IMR-90 (cell line): ENCODE measurements around the gene COLEC12. TPM values are rescaled to one million over a fixed set of nuclear protein-coding genes. Genes with fewer than 3 reads are reported as not detected.

Experiments used
- ATAC-seq: fragments of 200-7000 bp; cut with Tn5 transposase; 2 replicates; pipeline ENCODE4 v1.9.1; 2020; ENCODE audit warnings: low read depth, mild to moderate bottlenecking, moderate library complexity
- BruUV-seq: library from RNA; stranded (reverse); fragments of 400-500 nt; replicated peaks from 2 replicates; lab custom pipeline; 2021; lab: Mats Ljungman, UMichigan
- CTCF ChIA-PET: fragments of 300-600 bp; formaldehyde crosslinking; extraction: SDS; loops from one replicate; lab custom pipeline; 2021; ENCODE audit warnings: antibody characterized with exemption; lab: Yijun Ruan, JAX
- POLR2A ChIA-PET: fragments of 300-600 bp; sonication (Branson Sonifier 250); formaldehyde crosslinking; loops from one replicate; lab custom pipeline; 2022; ENCODE audit warnings: antibody characterized with exemption; ENCODE audit not compliant: unreplicated experiment; lab: Charles Lee
- DNase-seq: peaks from one replicate; pipeline ENCODE4 v3.0.0; 2013
- H2AFZ ChIP-seq: replicated peaks from 2 replicates; pipeline ENCODE3; 2013; ENCODE audit warnings: low read length, mild to moderate bottlenecking; ENCODE audit not compliant: poor library complexity
- H2AK5ac ChIP-seq: 2 replicates; pipeline ENCODE4 v1.6.1; 2013; ENCODE audit warnings: low read depth, low read length, inconsistent platforms
- H2AK9ac ChIP-seq: replicated peaks from 2 replicates; pipeline ENCODE3; 2013; ENCODE audit warnings: mild to moderate bottlenecking, low read depth, low read length, moderate library complexity; ENCODE audit not compliant: poor library complexity
- H2BK120ac ChIP-seq: 2 replicates; pipeline ENCODE4 v1.6.1; 2013; ENCODE audit warnings: low read depth, low read length, inconsistent platforms
- H2BK15ac ChIP-seq: 3 replicates; pipeline ENCODE4 v1.6.1; 2013; ENCODE audit warnings: low read depth, low read length, inconsistent platforms
- H2BK20ac ChIP-seq: 2 replicates; pipeline ENCODE4 v1.6.1; 2013; ENCODE audit warnings: low read depth, mild to moderate bottlenecking, inconsistent platforms, low read length, moderate library complexity
- H2BK5ac ChIP-seq: 2 replicates; pipeline ENCODE4 v1.6.1; 2013; ENCODE audit warnings: mild to moderate bottlenecking, low read depth, low read length, inconsistent platforms; ENCODE audit not compliant: poor library complexity, severe bottlenecking
- H3K14ac ChIP-seq: replicated peaks from 2 replicates; pipeline ENCODE4 v1.6.1; 2013; ENCODE audit warnings: low read depth, low read length, inconsistent platforms
- H3K18ac ChIP-seq: 2 replicates; pipeline ENCODE4 v1.6.1; 2013; ENCODE audit warnings: low read depth, low read length, control low read depth
- H3K23ac ChIP-seq: 2 replicates; pipeline ENCODE4 v1.6.1; 2013; ENCODE audit warnings: low read depth, low read length, inconsistent platforms
- H3K27ac ChIP-seq: 2 replicates; pipeline ENCODE4 v1.5.1; 2013; ENCODE audit warnings: mild to moderate bottlenecking, control low read depth, low read length; ENCODE audit not compliant: insufficient read depth
- H3K27me3 ChIP-seq: 2 replicates; pipeline ENCODE4 v1.6.1; 2013; ENCODE audit warnings: low read length; ENCODE audit not compliant: control insufficient read depth, insufficient read depth
- H3K36me3 ChIP-seq: 2 replicates; pipeline ENCODE4 v1.6.1; 2013; ENCODE audit warnings: low read length, mixed read lengths; ENCODE audit not compliant: control insufficient read depth, insufficient read depth
- H3K4ac ChIP-seq: 2 replicates; pipeline ENCODE4 v1.6.1; 2013; ENCODE audit warnings: low read depth, low read length, inconsistent platforms
- H3K4me1 ChIP-seq: 2 replicates; pipeline ENCODE4 v1.6.1; 2013; ENCODE audit warnings: low read length, mixed read lengths; ENCODE audit not compliant: control insufficient read depth, insufficient read depth
- H3K4me2 ChIP-seq: 2 replicates; pipeline ENCODE4 v1.6.1; 2013; ENCODE audit warnings: low read depth, mild to moderate bottlenecking, control low read depth, low read length, moderate library complexity
- H3K4me3 ChIP-seq: 2 replicates; pipeline ENCODE4 v1.5.1; 2013; ENCODE audit warnings: low read depth, mild to moderate bottlenecking, control low read depth, low read length, moderate library complexity; ENCODE audit not compliant: insufficient read depth
- H3K56ac ChIP-seq: 2 replicates; pipeline ENCODE4 v1.6.1; 2013; ENCODE audit warnings: low read length, inconsistent platforms; ENCODE audit not compliant: insufficient read depth; ENCODE audit errors: extremely low read depth
- H3K79me1 ChIP-seq, 2 experiments: 2 replicates each; pipeline ENCODE4 v1.6.1; 2013; ENCODE audit warnings: low read length in 2 of 2, inconsistent platforms in 1 of 2, low read depth in 1 of 2
- H3K9ac ChIP-seq: 2 replicates; pipeline ENCODE4 v1.6.1; 2013; ENCODE audit warnings: low read depth, low read length, control low read depth
- H3K9me1 ChIP-seq: 2 replicates; pipeline ENCODE4 v1.6.1; 2013; ENCODE audit warnings: low read length, inconsistent platforms; ENCODE audit not compliant: insufficient read depth
- H3K9me3 ChIP-seq: 2 replicates; pipeline ENCODE4 v1.6.1; 2013; ENCODE audit warnings: low read length; ENCODE audit not compliant: control insufficient read depth, insufficient read depth
- H4K20me1 ChIP-seq: 2 replicates; pipeline ENCODE4 v1.6.1; 2013; ENCODE audit warnings: low read length, inconsistent platforms; ENCODE audit not compliant: insufficient read depth
- H4K5ac ChIP-seq: 2 replicates; pipeline ENCODE4 v1.6.1; 2013; ENCODE audit warnings: mild to moderate bottlenecking, low read depth, low read length, control low read depth
- H4K8ac ChIP-seq, 2 experiments: 2 replicates each; pipeline ENCODE4 v1.6.1; 2013; ENCODE audit warnings: low read depth in 2 of 2, low read length in 2 of 2, control low read depth in 1 of 2, inconsistent platforms in 1 of 2
- H4K91ac ChIP-seq: 2 replicates; pipeline ENCODE4 v1.6.1; 2013; ENCODE audit warnings: low read depth, low read length, inconsistent platforms; ENCODE audit not compliant: insufficient read depth
- BHLHE40 ChIP-seq: fragments of 150-350 bp; IDR thresholded peaks from 2 replicates; pipeline ENCODE4 v1.6.1; 2016; ENCODE audit warnings: mild to moderate bottlenecking, low read depth, low read length
- WGBS, 2 experiments: methylation state at CpG; one replicate each; pipeline versions ENCODE4 v1.1.5 to v1.1.7; 2013; ENCODE audit warnings: missing lambda C conversion rate in 2 of 2; ENCODE audit not compliant: insufficient read length in 1 of 2; ENCODE audit errors: extremely low coverage in 2 of 2; 5-methylcytosine and 5-hydroxymethylcytosine counted together
- dilution Hi-C: fragments of 300-500 bp; cut with HindIII; formaldehyde crosslinking; loops from one replicate; pipeline ENCODE4 v1.14.3; 2018; ENCODE audit warnings: low sequenced_read_pairs; ENCODE audit not compliant: unreplicated experiment
- in situ Hi-C: fragments of 300-500 bp; cut with MboI; formaldehyde crosslinking; loops from 3 replicates; pipeline ENCODE4 v1.14.3; 2019; ENCODE audit warnings: low sequenced_read_pairs, inconsistent platforms, mixed read lengths
- intact Hi-C: fragments of 100-400 bp; cut with micrococcal nuclease; formaldehyde crosslinking; loops from 2 replicates; pipeline ENCODE4 v1.10.0; 2022
- polyA plus RNA-seq, 3 experiments: library from polyadenylated mRNA; depleted of rRNA; stranded (reverse); fragments of >200 nt; gene quantifications; 2 replicates each; pipeline ENCODE4 v1.2.3, GENCODE V29; 2012; ENCODE audit warnings: low replicate concordance in 1 of 3
- total RNA-seq: library from RNA; depleted of rRNA; stranded (reverse); fragments of >200 nt; gene quantifications from 2 replicates; pipeline ENCODE4 v1.2.3, GENCODE V29; 2012

COLEC12 gene
- total and polyA plus RNA-seq, 2 of the 4 experiments (the other 2 are of a cell fraction), result 1.0 to 2.3 TPM

DNA sequence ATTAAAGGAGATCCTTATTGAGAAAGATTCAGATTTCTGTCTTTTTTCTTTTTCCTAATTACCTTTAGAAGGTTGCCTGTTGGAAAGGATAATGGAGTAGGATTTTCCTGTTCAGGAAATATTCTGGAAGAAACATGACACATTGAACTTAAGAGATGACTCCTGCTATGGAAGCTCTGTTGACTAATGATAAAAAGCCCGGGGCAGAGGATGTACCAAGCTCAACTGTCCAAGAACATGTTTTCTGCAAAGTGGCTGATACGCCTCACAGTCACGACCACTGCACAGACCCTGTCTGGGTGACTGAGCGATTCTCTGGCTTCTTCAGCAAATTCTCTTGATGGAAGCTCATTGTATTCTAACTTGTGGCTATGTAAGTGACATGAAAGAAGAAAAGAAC, 146.5 kb downstream of the COLEC12 start:
- H3K56ac ChIP-seq, result no peak overlapping the region
- no peak overlapping the region for H2BK15ac ChIP-seq
- H3K9ac ChIP-seq, result no peak overlapping the region
- H3K27me3 ChIP-seq, result peaks cover 6% of the 10 kb centered on the region
- H2AK5ac ChIP-seq, result no peak overlapping the region
- no peaks in the 10 kb centered on the region for H3K36me3 ChIP-seq
- no peak overlapping the region for H4K91ac ChIP-seq
- no peak overlapping the region for H4K8ac ChIP-seq
- ChIA-PET POLR2A (no interaction called here), CTCF (no interaction called here)
- no peak for DNase-seq
- dilution Hi-C loops (no loop called here), intact Hi-C loops (no loop called here), in situ Hi-C loops (no loop called here)
- H4K5ac ChIP-seq, result no peak overlapping the region
- no peak overlapping the region for H3K4me2 ChIP-seq
- no peak for TF ChIP-seq BHLHE40
- ATAC-seq, result no peak
- WGBS, 2 experiments, result 0% methylated on average over 1 of the region's 4 CpGs; no CpG with 5 or more reads in 1 of the 2 experiments
- H2AK9ac ChIP-seq, result no peak overlapping the region
- H3K4me1 ChIP-seq, result no peaks in the 10 kb centered on the region; the same call in 1 of the 2 replicates
- H3K4ac ChIP-seq, result no peak overlapping the region
- no peak overlapping the region for H3K14ac ChIP-seq
- H3K4me3 ChIP-seq, result no peak overlapping the region
- no peak overlapping the region for H3K18ac ChIP-seq
- H4K20me1 ChIP-seq, result no peaks in the 10 kb centered on the region
- H2AFZ ChIP-seq, result no peak overlapping the region
- H2BK5ac ChIP-seq, result no peak overlapping the region
- no peaks in the 10 kb centered on the region for H3K9me3 ChIP-seq
- H2BK20ac ChIP-seq, result no peak overlapping the region
- no peaks in the 10 kb centered on the region for H3K79me1 ChIP-seq
- no peak overlapping the region for H3K23ac ChIP-seq
- no peak overlapping the region for H3K27ac ChIP-seq
- no peak overlapping the region for H2BK120ac ChIP-seq
- no peaks in the 10 kb centered on the region for H3K9me1 ChIP-seq
- no TSS peak for BruUV-seq
